Glutamatergic neuron (in vitro differentiated cells): ENCODE data around the gene KBTBD13. TPM values are rescaled to one million over a fixed set of nuclear protein-coding genes. Genes with fewer than 3 reads are reported as not detected.

Experiments used
- DNase-seq: peaks from one replicate; pipeline ENCODE4 v3.0.0; 2022
- H3K27ac Mint-ChIP-seq: one replicate; pipeline ENCODE4 v1.8.0; 2020; ENCODE audit warnings: mild to moderate bottlenecking, mixed read lengths, inconsistent platforms; ENCODE audit not compliant: unreplicated experiment
- H3K27me3 Mint-ChIP-seq: one replicate; pipeline ENCODE4 v1.8.0; 2020; ENCODE audit warnings: mild to moderate bottlenecking, moderate library complexity, mixed read lengths, inconsistent platforms; ENCODE audit not compliant: unreplicated experiment
- H3K36me3 Mint-ChIP-seq: one replicate; pipeline ENCODE4 v1.8.0; 2020; ENCODE audit warnings: mild to moderate bottlenecking, mixed read lengths, inconsistent platforms; ENCODE audit not compliant: unreplicated experiment
- H3K4me1 Mint-ChIP-seq: one replicate; pipeline ENCODE4 v1.8.0; 2020; ENCODE audit warnings: mild to moderate bottlenecking, low read depth, mixed read lengths, inconsistent platforms; ENCODE audit not compliant: unreplicated experiment
- H3K4me3 Mint-ChIP-seq: one replicate; pipeline ENCODE4 v1.8.0; 2020; ENCODE audit warnings: mild to moderate bottlenecking, mixed read lengths, inconsistent platforms; ENCODE audit not compliant: unreplicated experiment
- H3K9me3 Mint-ChIP-seq: one replicate; pipeline ENCODE4 v1.8.0; 2020; ENCODE audit warnings: mild to moderate bottlenecking, moderate library complexity, mixed read lengths, inconsistent platforms; ENCODE audit not compliant: unreplicated experiment
- total RNA-seq: library from RNA; stranded (reverse); fragmentation: NEBNext Ultra II Directional; extraction: Animal tissue kit (Norgen Biotek cat#: 25700); gene quantifications from one replicate; pipeline ENCODE4 v1.2.1, GENCODE V29; 2021; ENCODE audit not compliant: unreplicated experiment
- TF ChIP-seq, protein P1 (sequence below): fragments of 200-600 bp; sonication (generic); IDR thresholded peaks from one replicate; pipeline ENCODE4 v1.5.0; 2021; ENCODE audit not compliant: partially characterized antibody, unreplicated experiment

The KBTBD13 gene
- total RNA-seq, 1 donor from 2014 or later, result not detected

DNA sequence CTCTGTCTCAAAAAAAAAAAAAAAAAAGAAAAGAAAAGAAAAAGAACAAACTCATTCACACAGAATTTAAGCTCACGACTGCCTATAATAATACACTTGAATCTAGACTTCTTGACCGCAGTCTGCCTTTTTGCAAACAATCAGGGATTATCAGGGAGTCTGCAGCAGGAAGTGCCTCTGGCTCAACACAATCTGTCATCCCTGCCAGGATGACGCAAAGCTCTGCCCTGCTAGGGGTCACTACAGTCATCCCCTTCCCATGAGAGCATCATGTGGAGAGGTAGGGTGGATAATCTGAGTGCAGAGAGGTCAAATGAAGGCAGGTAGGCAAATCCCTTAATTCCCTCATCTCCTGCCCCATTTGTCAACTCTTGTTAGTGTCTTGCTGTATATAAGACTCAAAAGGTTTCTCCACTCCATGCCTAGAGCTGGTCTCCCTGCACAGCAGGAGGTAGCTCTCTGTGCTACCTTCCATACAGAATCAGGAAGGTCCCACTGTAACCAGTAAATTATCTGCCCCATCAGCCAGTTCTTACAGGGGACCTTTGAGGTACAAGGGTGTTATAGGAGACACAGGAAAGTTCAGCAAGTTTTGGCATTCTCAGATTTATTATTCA is 34.2 kb downstream of the KBTBD13 start:
- Mint-ChIP-seq H3K27ac (no peak overlapping the region), H3K4me1 (no peaks in the 10 kb centered on the region), H3K4me3 (no peak overlapping the region), H3K27me3 (no peaks in the 10 kb centered on the region), H3K9me3 (no peaks in the 10 kb centered on the region), H3K36me3 (no peaks in the 10 kb centered on the region)
- no peak for DNase-seq
- TF ChIP-seq, protein P1, sequence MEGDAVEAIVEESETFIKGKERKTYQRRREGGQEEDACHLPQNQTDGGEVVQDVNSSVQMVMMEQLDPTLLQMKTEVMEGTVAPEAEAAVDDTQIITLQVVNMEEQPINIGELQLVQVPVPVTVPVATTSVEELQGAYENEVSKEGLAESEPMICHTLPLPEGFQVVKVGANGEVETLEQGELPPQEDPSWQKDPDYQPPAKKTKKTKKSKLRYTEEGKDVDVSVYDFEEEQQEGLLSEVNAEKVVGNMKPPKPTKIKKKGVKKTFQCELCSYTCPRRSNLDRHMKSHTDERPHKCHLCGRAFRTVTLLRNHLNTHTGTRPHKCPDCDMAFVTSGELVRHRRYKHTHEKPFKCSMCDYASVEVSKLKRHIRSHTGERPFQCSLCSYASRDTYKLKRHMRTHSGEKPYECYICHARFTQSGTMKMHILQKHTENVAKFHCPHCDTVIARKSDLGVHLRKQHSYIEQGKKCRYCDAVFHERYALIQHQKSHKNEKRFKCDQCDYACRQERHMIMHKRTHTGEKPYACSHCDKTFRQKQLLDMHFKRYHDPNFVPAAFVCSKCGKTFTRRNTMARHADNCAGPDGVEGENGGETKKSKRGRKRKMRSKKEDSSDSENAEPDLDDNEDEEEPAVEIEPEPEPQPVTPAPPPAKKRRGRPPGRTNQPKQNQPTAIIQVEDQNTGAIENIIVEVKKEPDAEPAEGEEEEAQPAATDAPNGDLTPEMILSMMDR, result no peak

- peaks cover 5% of the 10 kb centered on the region for H3K36me3 Mint-ChIP-seq
- TF ChIP-seq, protein P1, result no peak
- no peak within 1 kb of the TSS for H3K4me3 Mint-ChIP-seq
- peaks cover 2% of the 10 kb centered on the region for H3K9me3 Mint-ChIP-seq
- H3K27ac Mint-ChIP-seq, result no peak within 1 kb of the TSS
- no peak for DNase-seq
- no peaks in the 10 kb centered on the region for H3K27me3 Mint-ChIP-seq
- H3K4me1 Mint-ChIP-seq, result no peaks in the 10 kb centered on the region
Measured at GRCh38 chr15:65115086-65115485, 38.5 kb downstream of the KBTBD13 start, which contains the start of gene UBAP1L. TSS of gene UBAP1L (minus strand) at chr15:65115200. CDS start at chr15:65106215, 8,985 bp downstream.

- peaks cover 2% of the 10 kb centered on the region for H3K9me3 Mint-ChIP-seq
- H3K4me3 Mint-ChIP-seq, result no peak overlapping the region
- TF ChIP-seq, protein P1, result no peak
- H3K36me3 Mint-ChIP-seq, result peaks cover 5% of the 10 kb centered on the region
- no peaks in the 10 kb centered on the region for H3K27me3 Mint-ChIP-seq
- H3K4me1 Mint-ChIP-seq, result no peaks in the 10 kb centered on the region
- DNase-seq, result no peak
- no peak overlapping the region for H3K27ac Mint-ChIP-seq
Measured at GRCh38 chr15:65115542-65115941, 39.0 kb downstream of the KBTBD13 start.

Other genes with a start within 250 kb of the KBTBD13 start
- 18.0 TPM for gene PLEKHO2, start 234.8 kb upstream of the KBTBD13 start, total RNA-seq
- gene ANKDD1A, start 164.8 kb upstream of the KBTBD13 start, total RNA-seq, result 6.8 TPM
- 82.7 TPM for gene SPG21, start 86.8 kb upstream of the KBTBD13 start, total RNA-seq
- gene MTFMT, start 47.1 kb upstream of the KBTBD13 start, total RNA-seq, result 12.6 TPM
- gene SLC51B, start 31.4 kb upstream of the KBTBD13 start, total RNA-seq, result not detected
- gene RASL12, start 8.8 kb upstream of the KBTBD13 start, total RNA-seq, result 0.44 TPM
- gene UBAP1L, start 38.5 kb downstream of the KBTBD13 start, total RNA-seq, result 4.6 TPM
- 13.6 TPM for gene PDCD7, start 57.1 kb downstream of the KBTBD13 start, total RNA-seq
- 28.6 TPM for gene CLPX, start 108.6 kb downstream of the KBTBD13 start, total RNA-seq
- 0.12 TPM for gene CILP, start 134.7 kb downstream of the KBTBD13 start, total RNA-seq
- 6.8 TPM for gene PARP16, start 210.1 kb downstream of the KBTBD13 start, total RNA-seq
- gene RNU5A-1, start 219.3 kb downstream of the KBTBD13 start, total RNA-seq, result not detected
- not detected for gene RNU5B-1, start 227.9 kb downstream of the KBTBD13 start, total RNA-seq